ENCODE data around the gene SULT1E1. TPM values are rescaled to one million over a fixed set of nuclear protein-coding genes. Genes with fewer than 3 reads are reported as not detected.
"Not testable (repeated sequence)": the region's sequence is repeated elsewhere in the genome, so short reads cannot be mapped to it uniquely, and the experiment has no call there.

The SULT1E1 gene
- total and polyA plus RNA-seq, 12 donors, result not detected

DNA sequence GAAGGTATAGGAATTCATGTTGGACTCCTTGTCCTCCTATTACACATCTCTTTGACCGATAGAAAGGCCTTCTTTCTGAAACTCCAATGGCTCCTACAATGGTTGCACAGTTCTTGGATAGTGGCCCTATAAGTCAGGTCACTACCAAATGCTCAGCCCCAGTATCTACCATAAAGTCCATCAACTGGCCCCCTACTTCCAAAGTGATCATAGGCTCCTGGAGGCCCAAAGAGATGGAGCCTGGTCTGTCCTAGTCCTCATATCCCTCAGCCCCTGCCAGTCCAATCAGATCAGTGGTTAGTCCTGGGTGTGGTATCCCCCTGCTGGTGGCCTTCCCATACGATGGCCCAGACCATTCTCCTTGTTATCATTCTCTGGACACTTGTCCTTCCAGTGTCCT lies 30.3 kb downstream of the SULT1E1 start:
- H3K9me3 ChIP-seq, result peaks cover 0 to 11% (median 0%) of the 10 kb centered on the region in 11 donors
- peaks cover 0 to 11% (median 0%) of the 10 kb centered on the region in 9 donors for H3K4me1 ChIP-seq
- no peaks in the 10 kb centered on the region for H3K36me3 ChIP-seq
- 87 to 90% methylated on average over 2 of the region's 2 CpGs for WGBS, 2 donors
- no peak overlapping the region for H3K27ac ChIP-seq
- intact Hi-C loops (cut with DNase I), result no loop called here
- H3K27me3 ChIP-seq, result no peaks in the 10 kb centered on the region
- no peak for TF ChIP-seq CTCF (IDR thresholded peaks at IDR 0.05)
- ATAC-seq, result no peak
- H3K4me3 ChIP-seq, result no peak overlapping the region
- no peak for DNase-seq

DNA sequence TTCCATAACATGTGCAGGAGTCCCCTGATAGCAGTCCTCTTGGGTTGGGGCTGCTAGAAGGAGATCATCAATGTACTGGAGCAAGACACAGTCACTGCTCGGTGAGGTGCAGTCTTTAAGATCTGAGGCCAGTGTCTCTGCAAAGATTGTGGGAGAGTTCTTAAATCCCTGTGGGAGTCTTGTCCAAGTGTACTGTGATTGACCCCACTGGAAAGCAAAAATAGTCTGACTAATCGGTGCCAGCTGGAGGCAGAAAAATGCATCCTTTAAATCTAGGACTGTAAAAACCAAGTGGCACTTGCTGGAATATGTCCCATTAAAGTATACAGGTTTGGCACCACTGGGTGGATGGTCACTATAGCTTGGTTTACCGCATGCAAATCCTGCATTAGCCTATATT lies 31.1 kb downstream of the SULT1E1 start:
- Histone ChIP-seq H3K4me1 (peaks cover 0 to 11% (median 0%) of the 10 kb centered on the region in 9 donors), H3K27me3 (no peaks in the 10 kb centered on the region), H3K9me3 (peaks cover 0 to 13% (median 0%) of the 10 kb centered on the region in 11 donors), H3K4me3 (no peak overlapping the region), H3K36me3 (no peaks in the 10 kb centered on the region), H3K27ac (no peak overlapping the region)
- intact Hi-C loops (cut with DNase I), result no loop called here
- 64 to 86% methylated on average over 3 of the region's 3 CpGs for WGBS, 2 donors
- DNase-seq (no peak), ATAC-seq (no peak)
- TF ChIP-seq CTCF (IDR thresholded peaks at IDR 0.05), result no peak

DNA sequence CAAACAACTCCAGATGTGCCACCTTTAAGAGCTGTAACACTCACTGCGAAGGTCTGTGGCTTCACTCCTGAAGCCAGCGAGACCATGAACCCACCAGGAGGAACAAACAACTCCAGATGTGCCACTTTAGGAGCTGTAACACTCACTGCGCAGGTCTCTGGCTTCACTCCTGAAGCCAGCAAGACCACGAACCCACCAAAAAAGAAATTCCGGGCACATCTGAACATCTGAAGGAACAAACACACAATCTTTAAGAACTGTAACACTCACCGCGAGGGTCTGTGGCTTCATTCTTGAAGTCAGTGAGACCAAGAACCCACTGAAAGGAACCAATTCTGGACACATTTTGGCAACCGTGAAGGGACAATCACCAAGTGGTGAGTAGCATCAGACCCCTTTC lies 34.9 kb downstream of the SULT1E1 start:
- 70 to 88% methylated on average over 8 of the region's 8 CpGs for WGBS, 2 donors
- intact Hi-C loops (cut with DNase I); H3K36me3 ChIP-seq; DNase-seq; ATAC-seq; H3K4me3 ChIP-seq; H3K4me1 ChIP-seq; H3K27me3 ChIP-seq; H3K27ac ChIP-seq: not testable (repeated sequence)
- peaks cover 0 to 20% (median 0%) of the 10 kb centered on the region in 11 donors for H3K9me3 ChIP-seq

GRCh38 chr4:69823481-69824186 lies 36.3 kb downstream of the SULT1E1 start:
- Histone ChIP-seq H3K27me3 (no peaks in the 10 kb centered on the region), H3K4me1 (no peaks in the 10 kb centered on the region), H3K9me3 (peaks cover 0 to 20% (median 0%) of the 10 kb centered on the region in 11 donors), H3K36me3 (no peaks in the 10 kb centered on the region), H3K27ac (no peak overlapping the region), H3K4me3 (no peak overlapping the region)
- intact Hi-C loops (cut with DNase I), result no loop called here
- DNase-seq (no peak), ATAC-seq (no peak)
- 71% methylated on average over 8 of the region's 8 CpGs for WGBS, 2 donors
- TF ChIP-seq CTCF (IDR thresholded peaks at IDR 0.05), result peak in 5 of 9 donors; percentile 10 to 42 (median 16)

DNA sequence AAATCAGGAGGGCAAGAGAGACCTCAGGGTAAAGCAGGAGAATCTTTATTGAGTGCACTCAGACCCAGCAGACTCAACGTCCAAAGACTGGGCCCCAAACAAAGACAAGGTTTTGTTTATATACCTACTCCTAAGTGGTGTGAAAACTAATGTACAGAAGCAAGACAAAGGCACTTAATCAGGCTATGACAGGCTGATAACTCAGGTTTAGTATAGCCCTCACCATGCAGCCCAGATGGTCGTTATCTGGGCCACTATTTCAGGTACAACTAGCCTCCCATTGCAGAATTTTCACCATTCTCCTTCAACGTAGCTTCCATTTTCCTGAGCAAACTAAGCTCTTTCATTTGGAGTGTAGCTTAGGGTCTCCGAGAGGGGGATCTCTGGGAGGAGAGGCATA lies 36.9 kb downstream of the SULT1E1 start:
- ATAC-seq (no peak), DNase-seq (no peak)
- Histone ChIP-seq H3K27me3 (no peaks in the 10 kb centered on the region), H3K27ac (no peak overlapping the region), H3K4me1 (no peaks in the 10 kb centered on the region), H3K9me3 (peaks cover 0 to 20% (median 0%) of the 10 kb centered on the region in 11 donors), H3K4me3 (no peak overlapping the region), H3K36me3 (no peaks in the 10 kb centered on the region)
- intact Hi-C loops (cut with DNase I), result no loop called here
- 73 to 75% methylated on average over 4 of the region's 4 CpGs for WGBS, 2 donors
- no peak for TF ChIP-seq CTCF (IDR thresholded peaks at IDR 0.05)

Measured in heart right ventricle (tissue), 16 donors.